H1 (cell line): ENCODE measurements around the gene ZNF670. TPM values are rescaled to one million over a fixed set of nuclear protein-coding genes. Genes with fewer than 3 reads are reported as not detected.

Experiments used
- CTCF ChIA-PET: fragments of 300-600 bp; sonication (Branson Sonifier 250); formaldehyde crosslinking; loops from one replicate; lab custom pipeline; 2021; ENCODE audit not compliant: partially characterized antibody; lab: Charles Lee
- POLR2A ChIA-PET: fragments of 300-600 bp; sonication (Branson Sonifier 250); formaldehyde crosslinking; loops from one replicate; lab custom pipeline; 2021; ENCODE audit warnings: inconsistent platforms; ENCODE audit not compliant: partially characterized antibody; lab: Charles Lee
- DNase-seq, 2 experiments: peaks; one replicate each; pipeline versions ENCODE4 v3.0.0 to v3.0.0-alpha.2; 2010 to 2022; ENCODE audit warnings: low spot score in 2 of 2, low read depth in 1 of 2, mixed read lengths in 1 of 2
- FAIRE-seq: peaks from 2 replicates; lab custom pipeline; 2011; peaks lifted over from hg19 to GRCh38; lab: Jason Lieb, UNC
- H2AFZ ChIP-seq: 2 replicates; pipeline ENCODE4 v1.8.1; 2012; ENCODE audit warnings: low read length, inconsistent platforms
- H2AK5ac ChIP-seq: 2 replicates; pipeline ENCODE4 v1.6.1; 2013; ENCODE audit warnings: low read depth, low read length
- H2BK120ac ChIP-seq: replicated peaks from 2 replicates; pipeline ENCODE3; 2013; ENCODE audit warnings: low read depth, low read length, inconsistent platforms
- H2BK12ac ChIP-seq: 2 replicates; pipeline ENCODE4 v1.6.1; 2013; ENCODE audit warnings: low read depth, low read length
- H2BK15ac ChIP-seq: 2 replicates; pipeline ENCODE4 v1.6.1; 2013; ENCODE audit warnings: low read length
- H2BK20ac ChIP-seq: 2 replicates; pipeline ENCODE4 v1.6.1; 2013; ENCODE audit warnings: low read length
- H2BK5ac ChIP-seq: 2 replicates; pipeline ENCODE4 v1.6.1; 2013; ENCODE audit warnings: low read depth, low read length
- H3K14ac ChIP-seq: 2 replicates; pipeline ENCODE4 v1.6.1; 2013; ENCODE audit warnings: inconsistent platforms; ENCODE audit not compliant: insufficient read length
- H3K18ac ChIP-seq: 2 replicates; pipeline ENCODE4 v1.6.1; 2013; ENCODE audit warnings: low read length; ENCODE audit errors: extremely low read depth
- H3K23ac ChIP-seq: 2 replicates; pipeline ENCODE4 v1.6.1; 2013; ENCODE audit warnings: inconsistent platforms; ENCODE audit not compliant: insufficient read length
- H3K23me2 ChIP-seq: 2 replicates; pipeline ENCODE4 v1.6.1; 2013; ENCODE audit warnings: low read depth, low read length
- H3K27ac ChIP-seq: 2 replicates; pipeline ENCODE4 v1.6.1; 2011; ENCODE audit warnings: low read depth, low read length, inconsistent platforms
- H3K27me3 ChIP-seq, 4 experiments: replicated peaks in 1 of 4; 1 replicate in 1 of 4; 2 replicates in 3 of 4; pipeline versions ENCODE4 v1.6.1 to v1.8.1; 2011 to 2013; ENCODE audit warnings: low read length in 3 of 4, mild to moderate bottlenecking in 3 of 4, inconsistent platforms in 2 of 4, mixed read lengths in 2 of 4, moderate library complexity in 1 of 4; ENCODE audit not compliant: control insufficient read depth in 3 of 4, insufficient read depth in 3 of 4; ENCODE audit errors: extremely low read depth in 1 of 4
- H3K36me3 ChIP-seq, 4 experiments: 2 replicates each; pipeline versions ENCODE4 v1.6.1 to v1.8.1; 2011 to 2013; ENCODE audit warnings: mild to moderate bottlenecking in 4 of 4, low read length in 3 of 4, moderate library complexity in 2 of 4, control low read depth in 1 of 4, inconsistent platforms in 1 of 4; ENCODE audit not compliant: insufficient read depth in 4 of 4, control insufficient read depth in 2 of 4
- H3K4ac ChIP-seq: replicated peaks from 2 replicates; pipeline ENCODE3; 2013; ENCODE audit warnings: low read length, low read depth, mixed read lengths, inconsistent platforms; ENCODE audit not compliant: insufficient read length
- H3K4me1 ChIP-seq, 4 experiments: replicated peaks in 1 of 4; 1 replicate in 1 of 4; 2 replicates in 3 of 4; pipeline versions ENCODE4 v1.6.1 to v1.8.1; 2011 to 2013; ENCODE audit warnings: low read length in 3 of 4, inconsistent platforms in 2 of 4, mixed read lengths in 1 of 4; ENCODE audit not compliant: insufficient read depth in 4 of 4, control insufficient read depth in 3 of 4
- H3K4me2 ChIP-seq, 2 experiments: 2 replicates each; pipeline versions ENCODE4 v1.6.1 to v1.8.1; 2011 to 2013; ENCODE audit warnings: low read depth in 2 of 2, low read length in 2 of 2, control low read depth in 1 of 2, inconsistent platforms in 1 of 2, mild to moderate bottlenecking in 1 of 2; ENCODE audit not compliant: insufficient read depth in 1 of 2
- H3K4me3 ChIP-seq, 4 experiments: fragments of 200-600, 300-600 bp in 1 of 4; sonication (generic), shearing (Covaris generic), sonication (Bioruptor Twin) in 1 of 4; 2 replicates each; pipeline versions ENCODE4 v1.5.1 to v1.8.1; 2011 to 2016; ENCODE audit warnings: low read length in 4 of 4, low read depth in 3 of 4, control low read depth in 2 of 4, inconsistent platforms in 2 of 4, mild to moderate bottlenecking in 2 of 4, mixed read lengths in 1 of 4, moderate library complexity in 1 of 4; ENCODE audit not compliant: insufficient read depth in 2 of 4; ENCODE audit errors: extremely low read depth in 1 of 4
- H3K56ac ChIP-seq: replicated peaks from 2 replicates; pipeline ENCODE3; 2013; ENCODE audit warnings: low read depth, mild to moderate bottlenecking, mixed read lengths, low read length, inconsistent platforms; ENCODE audit not compliant: insufficient read length
- H3K79me1 ChIP-seq: 2 replicates; pipeline ENCODE4 v1.6.1; 2013; ENCODE audit warnings: low read depth, low read length, control low read depth
- H3K79me2 ChIP-seq, 2 experiments: 2 replicates each; pipeline versions ENCODE4 v1.6.1 to v1.8.1; 2012 to 2013; ENCODE audit warnings: low read length in 2 of 2, mild to moderate bottlenecking in 2 of 2, inconsistent platforms in 1 of 2; ENCODE audit not compliant: insufficient read depth in 2 of 2, control insufficient read depth in 1 of 2
- H3K9ac ChIP-seq, 4 experiments: replicated peaks in 1 of 4; 1 replicate in 1 of 4; 2 replicates in 3 of 4; pipeline versions ENCODE4 v1.6.1 to v1.8.1; 2011 to 2013; ENCODE audit warnings: low read depth in 3 of 4, low read length in 3 of 4, control low read depth in 2 of 4, mild to moderate bottlenecking in 2 of 4, moderate library complexity in 2 of 4, inconsistent platforms in 1 of 4; ENCODE audit errors: extremely low read depth in 1 of 4
- H3K9me3 ChIP-seq, 2 experiments: 2 replicates each; pipeline versions ENCODE4 v1.6.1 to v1.8.1; 2012 to 2013; ENCODE audit warnings: mild to moderate bottlenecking in 2 of 2, moderate library complexity in 2 of 2, control low read depth in 1 of 2, inconsistent platforms in 1 of 2, low read depth in 1 of 2, low read length in 1 of 2, mixed read lengths in 1 of 2; ENCODE audit not compliant: insufficient read depth in 2 of 2
- H4K20me1 ChIP-seq, 2 experiments: replicated peaks in 1 of 2; 2 replicates each; pipeline versions ENCODE3 to v1.8.1; 2011 to 2013; ENCODE audit warnings: inconsistent platforms in 2 of 2, low read length in 2 of 2, mild to moderate bottlenecking in 1 of 2; ENCODE audit not compliant: insufficient read depth in 2 of 2, control insufficient read depth in 1 of 2
- H4K5ac ChIP-seq: 2 replicates; pipeline ENCODE4 v1.6.1; 2013; ENCODE audit warnings: low read length, low read depth, mixed read lengths, inconsistent platforms; ENCODE audit not compliant: insufficient read length
- H4K8ac ChIP-seq: 2 replicates; pipeline ENCODE4 v1.8.0; 2013; ENCODE audit warnings: mild to moderate bottlenecking, moderate library complexity, low read length, inconsistent platforms; ENCODE audit not compliant: insufficient read depth; ENCODE audit errors: extremely low read depth
- H4K91ac ChIP-seq: replicated peaks from 2 replicates; pipeline ENCODE3; 2013; ENCODE audit warnings: low read length, mixed read lengths, inconsistent platforms; ENCODE audit not compliant: insufficient read length
- BCL11A ChIP-seq, 2 experiments: IDR thresholded peaks; one replicate each; pipeline ENCODE4 v1.6.1; 2011; ENCODE audit warnings: low read depth in 2 of 2, low read length in 2 of 2, mild to moderate bottlenecking in 2 of 2
- EZH2 ChIP-seq: fragments of 200-600 bp; sonication (generic); IDR thresholded peaks from 2 replicates; pipeline ENCODE4 v1.7.1; 2012; ENCODE audit warnings: low read depth, mild to moderate bottlenecking, moderate library complexity, low read length, inconsistent platforms; ENCODE audit not compliant: severe bottlenecking
- FOSL1 ChIP-seq: IDR thresholded peaks from 2 replicates; pipeline ENCODE4 v1.6.1; 2011; ENCODE audit warnings: mild to moderate bottlenecking, low read depth, low read length, moderate library complexity; ENCODE audit not compliant: insufficient read depth
- NRF1 ChIP-seq: IDR thresholded peaks from 2 replicates; pipeline ENCODE4 v1.6.1; 2011; ENCODE audit warnings: mild to moderate bottlenecking, low read depth, low read length, improper control_type of control experiment
- PHF8 ChIP-seq: fragments of 200-600 bp; sonication (generic); conservative IDR thresholded peaks from 2 replicates; pipeline ENCODE4 v1.7.1; 2012; ENCODE audit warnings: low read depth, mild to moderate bottlenecking, inconsistent platforms, low read length, moderate library complexity
- RFX5 ChIP-seq: IDR thresholded peaks from 2 replicates; pipeline ENCODE4 v1.6.1; 2011; ENCODE audit warnings: low read depth, low read length, improper control_type of control experiment, borderline replicate concordance
- SAP30 ChIP-seq: fragments of 300-600 bp; sonication (generic); IDR thresholded peaks from 2 replicates; pipeline ENCODE4 v1.7.1; 2012; ENCODE audit warnings: low read length, moderate library complexity, mild to moderate bottlenecking, inconsistent platforms; ENCODE audit not compliant: insufficient read depth, insufficient replicate concordance
- SIRT6 ChIP-seq: IDR thresholded peaks from one replicate; pipeline ENCODE4 v1.7.1; 2012; ENCODE audit warnings: low read length, inconsistent platforms
- SUZ12 ChIP-seq: fragments of 200-600 bp; sonication (generic); IDR thresholded peaks from 2 replicates; pipeline ENCODE4 v1.6.1; 2012; ENCODE audit warnings: mild to moderate bottlenecking, inconsistent platforms, low read length, moderate library complexity, mixed read lengths
- YY1 ChIP-seq: IDR thresholded peaks from 2 replicates; pipeline ENCODE4 v1.6.1; 2011; ENCODE audit warnings: low read depth, mild to moderate bottlenecking, low read length
- WGBS, 2 experiments: shearing (Covaris generic) in 1 of 2; methylation state at CpG; one replicate each; pipeline versions ENCODE4 v1.1.6 to v1.1.7; 2013 to 2015; ENCODE audit warnings: low lambda C conversion rate in 2 of 2, mixed read lengths in 2 of 2, inconsistent platforms in 1 of 2, low coverage in 1 of 2, missing lambda C conversion rate in 1 of 2; ENCODE audit not compliant: insufficient replicate concordance in 2 of 2, insufficient coverage in 1 of 2, insufficient read length in 1 of 2; ENCODE audit errors: extremely low coverage in 1 of 2, missing lambda C conversion rate in 1 of 2; 5-methylcytosine and 5-hydroxymethylcytosine counted together
- polyA plus RNA-seq, 7 experiments: library from polyadenylated mRNA; depleted of rRNA in 3 of 7; stranded (reverse) in 5 of 7; unstranded in 2 of 7; fragments of >200 nt in 5 of 7; fragments of 200-250 nt in 2 of 7; gene quantifications; 1 replicate in 5 of 7; 2 replicates in 1 of 7; 4 replicates in 1 of 7; pipeline versions ENCODE4 v1.2.1 to v1.2.3, GENCODE V29; 2011 to 2013; ENCODE audit warnings: missing spikeins in 2 of 7, mixed read lengths in 2 of 7
- total RNA-seq: library from RNA; stranded (reverse); fragmentation: NEBNext Ultra II Directional; extraction: Animal tissue kit (Norgen Biotek cat#: 25700); gene quantifications from 2 replicates; pipeline ENCODE4 v1.2.1, GENCODE V29; 2021

ZNF670 gene
- total and polyA plus RNA-seq, 2 of the 8 experiments (the other 6 are each of a cell fraction or from before 2014, with no cell fraction given) = 2.8 to 15.4 TPM

DNA sequence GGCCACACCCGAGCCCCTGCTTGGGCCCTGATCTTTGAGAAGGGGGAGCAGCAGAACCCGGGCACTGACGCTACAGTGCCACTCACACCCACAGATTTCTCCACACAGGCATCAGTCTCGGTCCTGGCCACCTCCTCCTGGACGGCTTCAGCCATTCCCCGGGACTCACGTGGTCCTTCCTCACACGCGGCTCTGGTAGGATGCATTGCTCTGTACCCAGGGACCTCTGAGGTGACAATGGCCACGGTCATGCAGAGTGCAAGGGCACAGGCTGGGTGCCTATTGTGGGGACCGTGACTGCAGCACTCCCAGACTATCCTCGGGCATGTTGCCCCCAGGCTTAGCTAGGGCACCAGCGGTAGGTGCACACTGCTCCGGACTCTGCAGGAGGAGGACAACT is 11.8 kb upstream of the ZNF670 start:
- no peak overlapping the region for H2AK5ac ChIP-seq
- H3K4me3 ChIP-seq = no peak overlapping the region
- H3K4me1 ChIP-seq = peaks cover 0 to 6% (median 0%) of the 10 kb centered on the region in 4 experiments; a peak in 2 of 7 replicates
- H2AFZ ChIP-seq = no peak overlapping the region
- ChIA-PET POLR2A (interaction anchor here (1.8 kb wide), 1 partner anchor 12 kb away, joined by 11 read pairs; the partner anchor contains the start of gene ZNF670), CTCF (no interaction called here)
- H3K4me2 ChIP-seq = no peak overlapping the region
- H3K27ac ChIP-seq = no peak overlapping the region
- no peaks in the 10 kb centered on the region for H4K20me1 ChIP-seq
- H2BK12ac ChIP-seq = 0 out of 2 replicates have a peak overlapping the region, but pooled peaks have one; percentile 19
- no peak overlapping the region for H3K56ac ChIP-seq
- no peaks in the 10 kb centered on the region for H3K36me3 ChIP-seq
- no peak overlapping the region for H2BK20ac ChIP-seq
- H2BK120ac ChIP-seq = no peak overlapping the region
- no peak overlapping the region for H2BK15ac ChIP-seq
- 87% methylated on average over 14 of the region's 14 CpGs; no CpG with 5 or more reads in 1 of the 2 experiments for WGBS, 2 experiments
- FAIRE-seq (no peak), DNase-seq (no peak)
- no peak overlapping the region for H2BK5ac ChIP-seq
- H4K5ac ChIP-seq = no peak overlapping the region
- H3K23ac ChIP-seq = no peak overlapping the region
- H3K9ac ChIP-seq = no peak overlapping the region
- no peaks in the 10 kb centered on the region for H3K23me2 ChIP-seq
- no peak overlapping the region for H3K18ac ChIP-seq
- TF ChIP-seq SIRT6 = no peak
- no peak for TF ChIP-seq PHF8
- no peak for TF ChIP-seq NRF1
- no peak for TF ChIP-seq YY1
- no peak for TF ChIP-seq EZH2
- TF ChIP-seq RFX5 = no peak
- no peak for TF ChIP-seq BCL11A (IDR thresholded peaks at IDR 0.05; ENCODE audit: low read depth in 2 of 2, low read length in 2 of 2)
- TF ChIP-seq FOSL1 = no peak
- TF ChIP-seq SAP30 = no peak
- TF ChIP-seq SUZ12 = no peak
- no peak overlapping the region for H4K91ac ChIP-seq
- H3K14ac ChIP-seq = no peak overlapping the region
- H3K79me1 ChIP-seq = no peaks in the 10 kb centered on the region
- H3K79me2 ChIP-seq = no peaks in the 10 kb centered on the region
- H3K9me3 ChIP-seq = no peaks in the 10 kb centered on the region
- no peak overlapping the region for H4K8ac ChIP-seq
- H3K27me3 ChIP-seq = no peaks in the 10 kb centered on the region
- no peak overlapping the region for H3K4ac ChIP-seq
